H9 (cell line): ENCODE data around the gene TCERG1L. TPM values are rescaled to one million over a fixed set of nuclear protein-coding genes. Genes with fewer than 3 reads are reported as not detected.

Experiments used
- DNase-seq: peaks from one replicate; pipeline ENCODE4 v3.0.0-alpha.2; 2017
- H2AFZ ChIP-seq: one replicate; pipeline ENCODE4 v1.6.1; 2013; ENCODE audit warnings: mild to moderate bottlenecking, low read length, control low read depth, moderate library complexity
- H2AK5ac ChIP-seq: 2 replicates; pipeline ENCODE4 v1.6.1; 2013; ENCODE audit warnings: low read length, control low read depth, mixed read lengths; ENCODE audit not compliant: insufficient read length
- H2BK120ac ChIP-seq: one replicate; pipeline ENCODE4 v1.6.1; 2013; ENCODE audit warnings: low read depth, mild to moderate bottlenecking, low read length, control low read depth, inconsistent platforms; ENCODE audit not compliant: poor library complexity, severe bottlenecking
- H2BK12ac ChIP-seq: 2 replicates; pipeline ENCODE4 v1.6.1; 2013; ENCODE audit warnings: low read length, control low read depth, mixed read lengths, low read depth; ENCODE audit not compliant: insufficient read length
- H2BK15ac ChIP-seq: 2 replicates; pipeline ENCODE4 v1.6.1; 2013; ENCODE audit warnings: low read depth, low read length, control low read depth
- H2BK20ac ChIP-seq: one replicate; pipeline ENCODE4 v1.6.1; 2013; ENCODE audit warnings: low read depth, mild to moderate bottlenecking, low read length, control low read depth, inconsistent platforms; ENCODE audit not compliant: poor library complexity, severe bottlenecking
- H2BK5ac ChIP-seq: 2 replicates; pipeline ENCODE4 v1.6.1; 2013; ENCODE audit warnings: low read length, control low read depth, mixed read lengths; ENCODE audit not compliant: insufficient read length
- H3K14ac ChIP-seq: 2 replicates; pipeline ENCODE4 v1.6.1; 2013; ENCODE audit warnings: low read length, control low read depth; ENCODE audit not compliant: insufficient read depth
- H3K18ac ChIP-seq: 2 replicates; pipeline ENCODE4 v1.6.1; 2013; ENCODE audit warnings: low read depth, mild to moderate bottlenecking, mixed read lengths, low read length, control low read depth; ENCODE audit not compliant: insufficient read length
- H3K23ac ChIP-seq: 2 replicates; pipeline ENCODE4 v1.6.1; 2013; ENCODE audit warnings: low read length, control low read depth, mixed read lengths, low read depth; ENCODE audit not compliant: insufficient read length
- H3K23me2 ChIP-seq: 2 replicates; pipeline ENCODE4 v1.6.1; 2013; ENCODE audit warnings: low read depth, mild to moderate bottlenecking, mixed read lengths, low read length, control low read depth; ENCODE audit not compliant: insufficient read length, poor library complexity, severe bottlenecking
- H3K27ac ChIP-seq: 2 replicates; pipeline ENCODE4 v1.5.1; 2013; ENCODE audit warnings: low read length, control low read depth, mixed read lengths, low read depth; ENCODE audit not compliant: insufficient read length
- H3K27me3 ChIP-seq: 2 replicates; pipeline ENCODE4 v1.6.1; 2013; ENCODE audit warnings: low read length, control low read depth, inconsistent platforms; ENCODE audit not compliant: insufficient read depth
- H3K4ac ChIP-seq: 2 replicates; pipeline ENCODE4 v1.6.1; 2013; ENCODE audit warnings: low read depth, mild to moderate bottlenecking, control low read depth, inconsistent platforms, low read length, moderate library complexity
- H3K4me1 ChIP-seq: 2 replicates; pipeline ENCODE4 v1.6.1; 2013; ENCODE audit warnings: low read length, control low read depth, inconsistent platforms; ENCODE audit not compliant: insufficient read depth
- H3K4me2 ChIP-seq: 2 replicates; pipeline ENCODE4 v1.6.1; 2013; ENCODE audit warnings: low read length, control low read depth, mixed read lengths; ENCODE audit not compliant: insufficient read length, insufficient read depth
- H3K56ac ChIP-seq: 2 replicates; pipeline ENCODE4 v1.6.1; 2013; ENCODE audit warnings: low read depth, mild to moderate bottlenecking, mixed read lengths, low read length, control low read depth; ENCODE audit not compliant: insufficient read length
- H3K79me1 ChIP-seq: 2 replicates; pipeline ENCODE4 v1.6.1; 2013; ENCODE audit warnings: low read depth, mild to moderate bottlenecking, moderate library complexity, low read length, control low read depth, inconsistent platforms; ENCODE audit not compliant: insufficient read depth, poor library complexity, severe bottlenecking
- H3K79me2 ChIP-seq: 2 replicates; pipeline ENCODE4 v1.6.1; 2013; ENCODE audit warnings: low read length, control low read depth, inconsistent platforms; ENCODE audit not compliant: insufficient read depth
- H3K9ac ChIP-seq: 2 replicates; pipeline ENCODE4 v1.6.1; 2013; ENCODE audit warnings: low read length, control low read depth, mixed read lengths; ENCODE audit not compliant: insufficient read length; ENCODE audit errors: extremely low read depth
- H3K9me3 ChIP-seq: one replicate; pipeline ENCODE4 v1.6.1; 2013; ENCODE audit warnings: low read depth, low read length, inconsistent platforms; ENCODE audit not compliant: control insufficient read depth
- H3T11ph ChIP-seq: one replicate; pipeline ENCODE4 v1.6.1; 2013; ENCODE audit warnings: mild to moderate bottlenecking, low read length, control low read depth, inconsistent platforms
- H4K20me1 ChIP-seq: one replicate; pipeline ENCODE4 v1.6.1; 2013; ENCODE audit not compliant: control insufficient read depth, insufficient read length, insufficient read depth
- H4K5ac ChIP-seq: 2 replicates; pipeline ENCODE4 v1.6.1; 2013; ENCODE audit warnings: low read depth, mild to moderate bottlenecking, mixed read lengths, low read length, control low read depth; ENCODE audit not compliant: insufficient read length
- H4K8ac ChIP-seq: replicated peaks from 2 replicates; pipeline ENCODE4 v1.6.1; 2013; ENCODE audit warnings: low read length, control low read depth, mixed read lengths, low read depth; ENCODE audit not compliant: insufficient read length
- H4K91ac ChIP-seq: 2 replicates; pipeline ENCODE4 v1.6.1; 2013; ENCODE audit warnings: low read depth, mild to moderate bottlenecking, moderate library complexity, mixed read lengths, low read length, control low read depth; ENCODE audit not compliant: insufficient read length
- H3K27ac Mint-ChIP-seq, 3 experiments: 2 replicates in 2 of 3; 3 replicates in 1 of 3; pipeline ENCODE4 v1.8.0; 2020 to 2021; ENCODE audit warnings: mixed read lengths in 3 of 3, mild to moderate bottlenecking in 1 of 3, moderate library complexity in 1 of 3
- H3K27me3 Mint-ChIP-seq: 2 replicates; pipeline ENCODE4 v1.8.0; 2021; ENCODE audit warnings: low read depth, mild to moderate bottlenecking, moderate library complexity, mixed read lengths
- H3K36me3 Mint-ChIP-seq, 3 experiments: 2 replicates in 2 of 3; 3 replicates in 1 of 3; pipeline ENCODE4 v1.8.0; 2020 to 2021; ENCODE audit warnings: low read depth in 3 of 3, mixed read lengths in 3 of 3; ENCODE audit not compliant: insufficient read depth in 1 of 3
- H3K4me1 Mint-ChIP-seq, 2 experiments: 2 replicates each; pipeline ENCODE4 v1.8.0; 2020; ENCODE audit warnings: mixed read lengths in 2 of 2
- H3K4me3 Mint-ChIP-seq, 2 experiments: 2 replicates in 1 of 2; 3 replicates in 1 of 2; pipeline ENCODE4 v1.8.0; 2020 to 2021; ENCODE audit warnings: mild to moderate bottlenecking in 2 of 2, mixed read lengths in 2 of 2, moderate library complexity in 1 of 2
- H3K9me3 Mint-ChIP-seq, 2 experiments: 2 replicates in 1 of 2; 3 replicates in 1 of 2; pipeline ENCODE4 v1.8.0; 2020; ENCODE audit warnings: mild to moderate bottlenecking in 2 of 2, mixed read lengths in 2 of 2, moderate library complexity in 1 of 2
- CTCF ChIP-seq: fragments of 200-600 bp; sonication (generic); conservative IDR thresholded peaks from 3 replicates; pipeline ENCODE4 v1.8.0; 2021; ENCODE audit warnings: antibody characterized with exemption, mild to moderate bottlenecking
- WGBS: extraction: QIAGEN DNeasy Blood & Tissue Kit; methylation state at CpG from one replicate; pipeline ENCODE4 v1.1.7; 2013; ENCODE audit warnings: missing lambda C conversion rate, low lambda C conversion rate, mixed read lengths; ENCODE audit not compliant: insufficient read length; ENCODE audit errors: extremely low coverage; 5-methylcytosine and 5-hydroxymethylcytosine counted together
- total RNA-seq: library from RNA; stranded (reverse); gene quantifications from 2 replicates; pipeline ENCODE4 v1.2.1, GENCODE V29; 2021

TCERG1L gene
- total RNA-seq, 1 experiment from 2014 or later, result 3.3 TPM

- H3K4me1 Mint-ChIP-seq, result peaks cover 27 to 37% of the 10 kb centered on the region in 2 experiments
- no peak overlapping the region for H3T11ph ChIP-seq
- H4K91ac ChIP-seq, result peak overlapping the region; percentile 28
- H2BK20ac ChIP-seq, result no peak overlapping the region
- no peak overlapping the region for H4K5ac ChIP-seq
- no CpG with 5 or more reads among the region's 5 CpGs for WGBS
- DNase-seq, result no peak
- no peak overlapping the region for H3K14ac ChIP-seq
- peaks cover 32 to 45% (median 40%) of the 10 kb centered on the region in 3 experiments for H3K36me3 Mint-ChIP-seq
- peaks cover 15% of the 10 kb centered on the region for H3K4me1 ChIP-seq
- H3K4me3 Mint-ChIP-seq, result no peak overlapping the region
- H3K23ac ChIP-seq, result no peak overlapping the region
- H3K9me3 ChIP-seq, result peaks cover 25% of the 10 kb centered on the region
- H2BK120ac ChIP-seq, result no peak overlapping the region
- H3K79me2 ChIP-seq, result no peaks in the 10 kb centered on the region
- no peaks in the 10 kb centered on the region for H3K79me1 ChIP-seq
- no peak overlapping the region for H3K18ac ChIP-seq
- H3K27me3 ChIP-seq, result no peaks in the 10 kb centered on the region
- H3K4me2 ChIP-seq, result no peak overlapping the region
- no peak overlapping the region for H4K8ac ChIP-seq
- no peak overlapping the region for H2BK5ac ChIP-seq
- no peaks in the 10 kb centered on the region for H4K20me1 ChIP-seq
- H3K4ac ChIP-seq, result no peak overlapping the region
- H3K23me2 ChIP-seq, result no peaks in the 10 kb centered on the region
- no peak overlapping the region for H3K9ac ChIP-seq
- peak overlapping the region in 2 of 3 experiments; percentile 1 to 83; a peak in 4 of 7 replicates for H3K27ac Mint-ChIP-seq
- H3K56ac ChIP-seq, result no peak overlapping the region
- H2AFZ ChIP-seq, result no peak overlapping the region
- H3K27ac ChIP-seq, result peak overlapping the region; percentile 31
- no peak for TF ChIP-seq CTCF
- no peak overlapping the region for H2BK15ac ChIP-seq
- peaks cover 42 to 60% of the 10 kb centered on the region in 2 experiments for H3K9me3 Mint-ChIP-seq
- no peak overlapping the region for H2AK5ac ChIP-seq
- H3K27me3 Mint-ChIP-seq, result peaks cover 14% of the 10 kb centered on the region
- no peak overlapping the region for H2BK12ac ChIP-seq
These were observed 264.0 kb downstream of the TCERG1L start for GRCh38 chr10:131047501-131047900.
